ENCODE results near the gene CNPY2. TPM values are rescaled to one million over a fixed set of nuclear protein-coding genes. Genes with fewer than 3 reads are reported as not detected.

CNPY2 gene
- total RNA-seq, 4 donors from 2014 or later: 72.5 to 131 (median 91.0) TPM

- DNase-seq: peak in 1 of 3 donors; percentile 82
- Histone ChIP-seq H3K36me3 (no peaks in the 10 kb centered on the region), H3K27ac (peak overlapping the region in 1 of 4 donors; percentile 72), H3K9me3 (no peaks in the 10 kb centered on the region), H3K27me3 (no peaks in the 10 kb centered on the region), H3K4me1 (peaks cover 0 to 23% (median 6%) of the 10 kb centered on the region in 4 donors), H3K4me3 (no peak overlapping the region)
- no peak for TF ChIP-seq POLR2A (IDR thresholded peaks at IDR 0.05)
- no peak for TF ChIP-seq CTCF (IDR thresholded peaks at IDR 0.05)
These were observed 54.1 kb downstream of the CNPY2 start for GRCh38 chr12:56261503-56262232.

GRCh38 chr12:56260921-56261320 lies 54.9 kb downstream of the CNPY2 start:
- H3K4me3 ChIP-seq: no peak overlapping the region
- no peak for TF ChIP-seq POLR2A (IDR thresholded peaks at IDR 0.05)
- TF ChIP-seq CTCF (IDR thresholded peaks at IDR 0.05): no peak
- no peaks in the 10 kb centered on the region for H3K36me3 ChIP-seq

GRCh38 chr12:56260380-56260779 lies 55.4 kb downstream of the CNPY2 start:
- H3K27ac ChIP-seq: no peak overlapping the region
- TF ChIP-seq POLR2A (IDR thresholded peaks at IDR 0.05) (no peak), CTCF (IDR thresholded peaks at IDR 0.05) (no peak)
- H3K36me3 ChIP-seq: peaks cover 0 to 5% (median 0%) of the 10 kb centered on the region in 3 donors
- H3K4me1 ChIP-seq: peaks cover 0 to 22% (median 3%) of the 10 kb centered on the region in 4 donors
- no peak for DNase-seq
- no peak overlapping the region for H3K4me3 ChIP-seq
- no peaks in the 10 kb centered on the region for H3K9me3 ChIP-seq
- H3K27me3 ChIP-seq: no peaks in the 10 kb centered on the region

More at GRCh38 chr12:56260921-56261320, 54.9 kb downstream of the CNPY2 start:
- DNase-seq: no peak
- no peak overlapping the region for H3K27ac ChIP-seq
- H3K9me3 ChIP-seq: no peaks in the 10 kb centered on the region
- H3K27me3 ChIP-seq: no peaks in the 10 kb centered on the region
- H3K4me1 ChIP-seq: peaks cover 0 to 24% (median 3%) of the 10 kb centered on the region in 4 donors

Small RNAs within 50 kb of the gene (small RNA-seq; reads per million reads assigned to genes)
- 0 reads per million in 2 donors for gene RNU7-40P

Other genes starting within 250 kb of the CNPY2 start
- gene ERBB3, start 235.8 kb downstream of the CNPY2 start, total RNA-seq: 100 to 1,000 TPM in 3 of 4 donors, 10 to 100 TPM in 1; 61.9 to 532 (median 451) TPM
- gene PA2G4, start 211.4 kb downstream of the CNPY2 start, total RNA-seq: 100 to 1,000 TPM in 1 of 4 donors, 10 to 100 TPM in 3; 34.3 to 221 (median 48.7) TPM
- 1,000 to 10,000 TPM; 1,852 to 2,996 (median 2,194) TPM for gene RPL41, start 199.4 kb downstream of the CNPY2 start, total RNA-seq
- gene ZC3H10, start 197.7 kb downstream of the CNPY2 start, total RNA-seq: 1 to 10 TPM; 2.0 to 5.5 (median 3.8) TPM
- 10 to 100 TPM; 36.3 to 62.7 (median 53.2) TPM for gene ESYT1, start 187.7 kb downstream of the CNPY2 start, total RNA-seq
- 10 to 100 TPM; 16.0 to 46.2 (median 21.3) TPM for gene MYL6B, start 163.4 kb downstream of the CNPY2 start, total RNA-seq
- 1,000 to 10,000 TPM; 1,247 to 1,872 (median 1,541) TPM for gene MYL6, start 157.6 kb downstream of the CNPY2 start, total RNA-seq
- gene SMARCC2, start 126.5 kb downstream of the CNPY2 start, total RNA-seq: 100 to 1,000 TPM in 3 of 4 donors, 10 to 100 TPM in 1; 85.6 to 299 (median 139) TPM
- gene RNF41, start 94.1 kb downstream of the CNPY2 start, total RNA-seq: 10 to 100 TPM; 23.8 to 52.0 (median 37.6) TPM
- 10 to 100 TPM; 15.3 to 25.3 (median 23.5) TPM for gene NABP2, start 91.6 kb downstream of the CNPY2 start, total RNA-seq
- gene SLC39A5, start 85.9 kb downstream of the CNPY2 start, total RNA-seq: 100 to 1,000 TPM in 3 of 4 donors, 10 to 100 TPM in 1; 96.6 to 950 (median 626) TPM
- 10 to 100 TPM; 30.5 to 48.7 (median 36.6) TPM for gene ANKRD52, start 57.6 kb downstream of the CNPY2 start, total RNA-seq
- gene COQ10A, start 49.0 kb downstream of the CNPY2 start, total RNA-seq: 10 to 100 TPM in 2 of 4 donors, 1 to 10 TPM in 2; 9.1 to 14.8 (median 11.8) TPM
- 100 to 1,000 TPM; 184 to 228 (median 203) TPM for gene CS, start 15.7 kb downstream of the CNPY2 start, total RNA-seq
- 100 to 1,000 TPM in 2 of 4 donors, 10 to 100 TPM in 2; 82.5 to 114 (median 95.4) TPM for gene PAN2, start 18.0 kb upstream of the CNPY2 start, total RNA-seq
- gene IL23A, start 22.9 kb upstream of the CNPY2 start, total RNA-seq: 1 to 10 TPM in 2 of 4 donors, not detected in 2; 3.1 to 5.8 TPM
- gene STAT2, start 44.1 kb upstream of the CNPY2 start, total RNA-seq: 100 to 1,000 TPM; 100 to 355 (median 164) TPM
- not detected for gene APOF, start 46.9 kb upstream of the CNPY2 start, total RNA-seq
- 10 to 100 TPM in 1 of 4 donors, 1 to 10 TPM in 3; 4.8 to 47.0 (median 6.0) TPM for gene TIMELESS, start 133.4 kb upstream of the CNPY2 start, total RNA-seq
- not detected for gene MIP, start 138.7 kb upstream of the CNPY2 start, total RNA-seq
- gene SPRYD4, start 152.6 kb upstream of the CNPY2 start, total RNA-seq: 1 to 10 TPM; 1.7 to 5.1 (median 3.7) TPM
- 1 to 10 TPM; 1.5 to 6.6 (median 2.6) TPM for gene GLS2, start 172.2 kb upstream of the CNPY2 start, total RNA-seq
- 10 to 100 TPM; 10.7 to 22.3 (median 12.5) TPM for gene RBMS2, start 205.8 kb upstream of the CNPY2 start, total RNA-seq